Uterus (tissue), 4 donors: ENCODE measurements around the gene DHDH. TPM values are rescaled to one million over a fixed set of nuclear protein-coding genes. Genes with fewer than 3 reads are reported as not detected.
A peak's percentile ranks its signal among the peaks of the same experiment; 100 is the strongest.

Experiments
- DNase-seq, 2 donors: peaks; one replicate each; pipeline ENCODE4 v3.0.0-alpha.2; 2019 to 2020
- H3K27ac ChIP-seq, 2 donors: fragments of 200-600 bp; sonication (generic); 1 replicate in 1 of 2; 2 replicates in 1 of 2; pipeline ENCODE4 v1.5.1; 2016 to 2018
- H3K27me3 ChIP-seq, 2 donors: fragments of 200-600 bp; sonication (generic); one replicate each; pipeline ENCODE4 v1.5.1; 2018 to 2019; ENCODE audit warnings: control low read depth in 1 of 2
- H3K36me3 ChIP-seq, 2 donors: fragments of 200-600 bp; sonication (generic); one replicate each; pipeline ENCODE4 v1.5.1; 2019; ENCODE audit warnings: control low read depth in 1 of 2
- H3K4me1 ChIP-seq, 2 donors: fragments of 200-600 bp; sonication (generic); one replicate each; pipeline ENCODE4 v1.5.1; 2018 to 2019; ENCODE audit warnings: control low read depth in 1 of 2
- H3K4me3 ChIP-seq, 2 donors: fragments of 200-600 bp; sonication (generic); 1 replicate in 1 of 2; 2 replicates in 1 of 2; pipeline ENCODE4 v1.5.1; 2018 to 2019; ENCODE audit warnings: mild to moderate bottlenecking in 1 of 2
- H3K9me3 ChIP-seq, 2 donors: fragments of 200-600 bp; sonication (generic); one replicate each; pipeline ENCODE4 v1.5.1; 2019; ENCODE audit warnings: control low read depth in 1 of 2
- CTCF ChIP-seq, 4 experiments: fragments of 200-600 bp in 2 of 4; fragments of 450-650 bp in 2 of 4; sonication (generic) in 2 of 4; IDR thresholded peaks; one replicate each; pipeline ENCODE4 v1.5.1; 2016 to 2019; ENCODE audit warnings: antibody characterized with exemption in 4 of 4, mild to moderate bottlenecking in 2 of 4, moderate library complexity in 1 of 4
- POLR2A ChIP-seq, 2 donors: fragments of 450-650 bp; IDR thresholded peaks; one replicate each; pipeline ENCODE4 v1.6.1; 2016; ENCODE audit warnings: antibody characterized with exemption in 2 of 2, mild to moderate bottlenecking in 1 of 2, moderate library complexity in 1 of 2
- intact Hi-C: fragments of 100-400 bp; cut with DNase I; formaldehyde crosslinking; loops from one replicate; pipeline ENCODE4 v1.15.1; 2023; ENCODE audit warnings: low total_unique reads
- total RNA-seq, 4 donors: library from RNA; depleted of rRNA in 3 of 4; stranded (reverse); fragments of >200 nt in 3 of 4; gene quantifications; one replicate each; pipeline versions ENCODE4 v1.1.0 to v1.2.4, GENCODE V29; 2014 to 2023
- donor health status: DM: yes; HTN: yes; CAD: no.

Gene DHDH
- total RNA-seq, 4 donors from 2014 or later, result 0.41 to 0.95 TPM; not detected in 2

GRCh38 chr19:48965040-48965805 lies 31.7 kb downstream of the DHDH start, which contains the start of gene FTL:
Gene FTL, plus strand, starts transcription at chr19:48965309. Its CDS starts 199 bp downstream, at chr19:48965508.
- peak within 1 kb of the TSS; percentile 77 to 81 for H3K4me3 ChIP-seq
- no peaks in the 10 kb centered on the region for H3K27me3 ChIP-seq
- peaks cover 0 to 23% of the 10 kb centered on the region in 2 donors for H3K4me1 ChIP-seq
- H3K36me3 ChIP-seq, result no peaks in the 10 kb centered on the region
- intact Hi-C loops, result loop anchor here (10.0 kb wide), 1 partner anchor 70 kb away; the partner anchor contains the start of gene TULP2
- DNase-seq, result peak; percentile 98
- H3K27ac ChIP-seq, result peak within 1 kb of the TSS; percentile 97 to 99
- peak; percentile 99 for TF ChIP-seq POLR2A (IDR thresholded peaks at IDR 0.05)
- peak in 1 of 4 experiments; percentile 27 for TF ChIP-seq CTCF (IDR thresholded peaks at IDR 0.05)
- H3K9me3 ChIP-seq, result no peaks in the 10 kb centered on the region

- TF ChIP-seq CTCF (IDR thresholded peaks at IDR 0.05) (no peak), POLR2A (IDR thresholded peaks at IDR 0.05) (no peak)
- DNase-seq, result peak; percentile 87 to 91
- Histone ChIP-seq H3K36me3 (no peaks in the 10 kb centered on the region), H3K4me3 (peak overlapping the region; percentile 77 to 81), H3K4me1 (peaks cover 0 to 23% of the 10 kb centered on the region in 2 donors), H3K9me3 (no peaks in the 10 kb centered on the region), H3K27ac (peak overlapping the region; percentile 97 to 99), H3K27me3 (no peaks in the 10 kb centered on the region)
- intact Hi-C loops, result loop anchor here (10.0 kb wide), 1 partner anchor 71 kb away; the partner anchor contains the start of gene TULP2
Observed at GRCh38 chr19:48965806-48966540, 32.5 kb downstream of the DHDH start.

- intact Hi-C loops, result loop anchor here (10.0 kb wide), 1 partner anchor 72 kb away; the partner anchor contains the start of gene TULP2
- TF ChIP-seq POLR2A (IDR thresholded peaks at IDR 0.05) (no peak), CTCF (IDR thresholded peaks at IDR 0.05) (no peak)
- DNase-seq, result no peak
- peaks cover 0 to 23% of the 10 kb centered on the region in 2 donors for H3K4me1 ChIP-seq
- no peaks in the 10 kb centered on the region for H3K27me3 ChIP-seq
- peak overlapping the region; percentile 77 to 81 for H3K4me3 ChIP-seq
- H3K9me3 ChIP-seq, result no peaks in the 10 kb centered on the region
- H3K27ac ChIP-seq, result peak overlapping the region; percentile 97 to 99
- no peaks in the 10 kb centered on the region for H3K36me3 ChIP-seq
Observed at GRCh38 chr19:48966541-48967345, 33.2 kb downstream of the DHDH start.

GRCh38 chr19:48967346-48968178 lies 34.1 kb downstream of the DHDH start:
- no peak for DNase-seq
- Histone ChIP-seq H3K4me3 (no peak overlapping the region), H3K9me3 (no peaks in the 10 kb centered on the region), H3K36me3 (no peaks in the 10 kb centered on the region), H3K27ac (peak overlapping the region; percentile 4 to 99), H3K27me3 (no peaks in the 10 kb centered on the region), H3K4me1 (peaks cover 0 to 23% of the 10 kb centered on the region in 2 donors)
- TF ChIP-seq POLR2A (IDR thresholded peaks at IDR 0.05) (no peak), CTCF (IDR thresholded peaks at IDR 0.05) (no peak)
- intact Hi-C loops, result loop anchor here (10.0 kb wide), 1 partner anchor 73 kb away; the partner anchor contains the start of gene TULP2
